Fibroblast of lung (primary cell): ENCODE measurements around the gene SRGAP1.

Source experiments
- CTCF ChIP-seq, 2 donors: IDR thresholded peaks in 1 of 2; conservative IDR thresholded peaks in 1 of 2; 1 replicate in 1 of 2; 2 replicates in 1 of 2; pipeline ENCODE4 v1.5.1; 2011 to 2012; ENCODE audit warnings: low read length in 2 of 2, control low read depth in 1 of 2, inconsistent platforms in 1 of 2, low read depth in 1 of 2, mild to moderate bottlenecking in 1 of 2
- EZH2 ChIP-seq: IDR thresholded peaks from 2 replicates; pipeline ENCODE4 v1.5.1; 2012; ENCODE audit warnings: low read length, control low read depth, mild to moderate bottlenecking; ENCODE audit errors: missing control alignments

GRCh38 chr12:64160021-64160710, 315.7 kb downstream of the SRGAP1 start:
- TF ChIP-seq CTCF (conservative IDR thresholded peaks at IDR 0.05 in 1 of 2, IDR thresholded peaks at IDR 0.05 in 1 of 2; ENCODE audit: low read depth in 1 of 2, low read length in 2 of 2) (no peak), EZH2 (no peak)
